Ovary (tissue), 9 donors: ENCODE data around the gene BANK1. TPM values are rescaled to one million over a fixed set of nuclear protein-coding genes. Genes with fewer than 3 reads are reported as not detected.

Experiments
- DNase-seq, 5 donors: peaks; one replicate each; pipeline ENCODE4 v3.0.0-alpha.2; 2019 to 2020
- H3K27ac ChIP-seq, 2 donors: fragments of 200-600 bp; one replicate each; pipeline versions ENCODE4 v1.5.1 to v1.8.0; 2019 to 2022
- H3K27me3 ChIP-seq: fragments of 200-600 bp; one replicate; pipeline ENCODE4 v1.8.0; 2022
- H3K36me3 ChIP-seq: fragments of 200-600 bp; sonication (generic); one replicate; pipeline ENCODE4 v1.5.1; 2019
- H3K4me1 ChIP-seq: one replicate; pipeline ENCODE4 v1.8.1; 2013; ENCODE audit warnings: mild to moderate bottlenecking, moderate library complexity; ENCODE audit not compliant: insufficient read depth
- H3K4me3 ChIP-seq: fragments of 200-600 bp; sonication (generic); one replicate; pipeline ENCODE4 v1.5.1; 2017
- H3K9me3 ChIP-seq, 2 donors: fragments of 200-600 bp in 1 of 2; sonication (generic) in 1 of 2; one replicate each; pipeline versions ENCODE4 v1.5.1 to v1.8.1; 2013 to 2019; ENCODE audit warnings: mild to moderate bottlenecking in 1 of 2, moderate library complexity in 1 of 2
- CTCF ChIP-seq, 3 donors: fragments of 450-650 bp in 2 of 3; fragments of 200-600 bp in 1 of 3; IDR thresholded peaks; one replicate each; pipeline versions ENCODE4 v1.5.1 to v1.8.0; 2016 to 2022; ENCODE audit warnings: antibody characterized with exemption in 3 of 3, mild to moderate bottlenecking in 1 of 3
- EP300 ChIP-seq: sonication (generic); formaldehyde crosslinking; IDR thresholded peaks from one replicate; pipeline ENCODE4 v1.6.1; 2017; ENCODE audit warnings: antibody characterized with exemption
- POLR2A ChIP-seq: fragments of 450-650 bp; IDR thresholded peaks from one replicate; pipeline ENCODE4 v1.6.1; 2017; ENCODE audit warnings: antibody characterized with exemption, mild to moderate bottlenecking, moderate library complexity
- WGBS, 3 donors: extraction: QIAGEN DNeasy Blood & Tissue Kit in 1 of 3; methylation state at CpG; one replicate each; pipeline versions ENCODE4 v1.1.5 to v1.1.7; 2013 to 2017; 5-methylcytosine and 5-hydroxymethylcytosine counted together
- intact Hi-C, 4 donors: fragments of 100-400 bp; cut with DNase I; formaldehyde crosslinking; loops; one replicate each; pipeline versions ENCODE4 v1.11.0 to v1.15.1; 2022 to 2023
- polyA plus RNA-seq, 2 donors: library from polyadenylated mRNA; stranded (reverse); fragments of 200-250 nt in 1 of 2; fragments of 350-450 nt in 1 of 2; fragmentation: Illumina TruSeq in 1 of 2; extraction: RNeasy Lipid Tissue Mini Kit (QIAGEN cat#74804) in 1 of 2; gene quantifications; one replicate each; pipeline ENCODE4 v1.2.3, GENCODE V29; 2013 to 2014
- total RNA-seq, 7 donors: library from RNA; depleted of rRNA in 2 of 7; stranded (reverse); fragments of >200 nt in 2 of 7; fragmentation: NEBNext Ultra II Directional in 3 of 7; extraction: Animal tissue kit (Norgen Biotek cat#: 25700) in 3 of 7; gene quantifications; one replicate each; pipeline versions ENCODE4 v1.1.0 to v1.2.4, GENCODE V29; 2016 to 2023
- donor health status: DM: no; HTN: no; CAD: no; lungs with moderate emphysema.
- donor health status: DM: no; HTN: no; CAD: no.
- donor health status: Bipolar disorder and iron deficiency.
- donor health status: DM: yes; HTN: yes; CAD: no.
- donor health status: DM: no; HTN: no; CAD: no.
- donor health status: DM: yes; HTN: yes; CAD: no.

Gene BANK1
- total and polyA plus RNA-seq, 9 donors = 0.10 to 3.7 (median 0.36) TPM

DNA sequence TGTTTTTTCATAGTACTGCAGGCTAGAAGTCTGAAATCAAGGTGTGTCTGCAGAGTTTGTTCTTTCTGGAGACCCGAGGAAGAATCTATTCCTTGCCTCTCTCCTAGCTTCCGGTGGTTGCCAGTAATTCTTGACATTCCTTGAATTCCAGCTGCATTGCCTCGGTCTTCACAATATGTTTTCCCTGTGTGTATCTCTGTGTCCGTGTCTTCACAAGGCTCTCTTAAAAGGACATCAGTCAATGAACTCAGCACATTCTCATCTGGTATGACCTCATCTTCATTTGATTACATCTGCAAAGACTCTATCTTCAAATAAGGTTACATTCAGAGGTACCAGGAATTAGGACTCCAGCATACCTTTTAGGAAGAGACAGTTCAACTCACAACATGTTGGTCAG is 163.4 kb downstream of the BANK1 start:
- Histone ChIP-seq H3K4me1 (no peaks in the 10 kb centered on the region), H3K36me3 (no peaks in the 10 kb centered on the region), H3K27me3 (no peaks in the 10 kb centered on the region), H3K4me3 (no peak overlapping the region), H3K27ac (no peak overlapping the region), H3K9me3 (no peaks in the 10 kb centered on the region)
- intact Hi-C loops = no loop called here
- no peak for TF ChIP-seq CTCF (IDR thresholded peaks at IDR 0.05)
- TF ChIP-seq POLR2A = no peak
- no peak for TF ChIP-seq EP300
- WGBS, 3 donors = 3 to 7% (median 6%) methylated on average over 4 of the region's 4 CpGs
- DNase-seq = no peak

- intact Hi-C loops = no loop called here
- WGBS, 3 donors = 79 to 91% (median 80%) methylated on average over 1 of the region's 1 CpG
- Histone ChIP-seq H3K36me3 (no peaks in the 10 kb centered on the region), H3K27me3 (no peaks in the 10 kb centered on the region), H3K9me3 (no peaks in the 10 kb centered on the region), H3K4me3 (no peak overlapping the region), H3K27ac (no peak overlapping the region), H3K4me1 (no peaks in the 10 kb centered on the region)
- DNase-seq = no peak
- TF ChIP-seq CTCF (IDR thresholded peaks at IDR 0.05) (no peak), EP300 (no peak)
Observed at GRCh38 chr4:101954351-101954750, 163.8 kb downstream of the BANK1 start.

DNA sequence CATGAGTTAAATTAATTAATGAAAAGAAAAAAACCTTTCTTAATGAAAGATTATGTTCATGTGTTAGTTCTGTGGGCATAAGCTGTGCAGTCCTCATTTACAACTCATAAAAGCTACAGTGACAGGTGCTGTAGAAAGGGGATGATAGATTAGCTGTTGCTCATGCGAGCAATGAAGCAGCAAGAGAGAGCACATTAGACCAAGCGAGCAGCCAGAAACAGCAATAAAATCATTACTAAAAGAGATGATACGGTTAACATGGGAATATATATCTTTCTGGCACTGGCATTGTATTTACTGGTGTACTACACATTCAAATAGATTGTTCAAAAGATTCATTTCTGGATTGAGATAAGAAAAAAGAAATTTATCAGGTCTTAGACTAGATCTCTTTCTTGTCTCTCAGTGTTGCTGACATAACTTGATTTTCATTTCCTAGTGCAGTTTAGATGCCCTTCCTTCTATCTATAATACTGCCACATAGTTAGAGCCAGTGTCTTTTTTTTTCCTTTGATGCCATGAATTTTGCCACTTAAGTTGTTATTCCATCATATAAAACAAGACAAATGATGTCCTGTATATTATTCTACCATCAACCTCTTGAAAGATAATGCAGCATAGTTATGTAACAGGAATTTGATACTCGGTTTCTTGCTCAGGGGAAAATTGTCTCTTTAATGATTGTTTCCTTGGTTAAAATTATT is 164.6 kb downstream of the BANK1 start:
- TF ChIP-seq EP300 (no peak), CTCF (IDR thresholded peaks at IDR 0.05) (no peak), POLR2A (no peak)
- Histone ChIP-seq H3K27ac (no peak overlapping the region), H3K27me3 (no peaks in the 10 kb centered on the region), H3K4me1 (no peaks in the 10 kb centered on the region), H3K4me3 (no peak overlapping the region), H3K36me3 (no peaks in the 10 kb centered on the region), H3K9me3 (no peaks in the 10 kb centered on the region)
- intact Hi-C loops = no loop called here
- 85 to 96% (median 92%) methylated on average over 4 of the region's 4 CpGs for WGBS, 3 donors
- DNase-seq = no peak

- H3K9me3 ChIP-seq = no peaks in the 10 kb centered on the region
- intact Hi-C loops = no loop called here
- WGBS, 3 donors = 76 to 79% (median 78%) methylated on average over 4 of the region's 4 CpGs
Observed at GRCh38 chr4:101956068-101956825, 165.7 kb downstream of the BANK1 start.

More at GRCh38 chr4:101956068-101956825, 165.7 kb downstream of the BANK1 start:
- no peak for DNase-seq
- H3K36me3 ChIP-seq = no peaks in the 10 kb centered on the region
- H3K27me3 ChIP-seq = no peaks in the 10 kb centered on the region
- TF ChIP-seq CTCF (IDR thresholded peaks at IDR 0.05) = no peak
- TF ChIP-seq POLR2A = no peak
- TF ChIP-seq EP300 = no peak
- H3K4me3 ChIP-seq = no peak overlapping the region
- H3K27ac ChIP-seq = no peak overlapping the region
- no peaks in the 10 kb centered on the region for H3K4me1 ChIP-seq
